HG03565 (cell line): Measurements from ENCODE around the gene ZNF30.
"Not testable (repeated sequence)": the region's sequence is repeated elsewhere in the genome, so short reads cannot be mapped to it uniquely, and the experiment has no call there.

Source experiments
- ATAC-seq: cut with Tn5 transposase; IDR thresholded peaks from one replicate; pipeline ENCODE4 v1.9.1; 2021; ENCODE audit warnings: mild to moderate bottlenecking, moderate library complexity; ENCODE audit not compliant: unreplicated experiment

Gene ZNF30

DNA sequence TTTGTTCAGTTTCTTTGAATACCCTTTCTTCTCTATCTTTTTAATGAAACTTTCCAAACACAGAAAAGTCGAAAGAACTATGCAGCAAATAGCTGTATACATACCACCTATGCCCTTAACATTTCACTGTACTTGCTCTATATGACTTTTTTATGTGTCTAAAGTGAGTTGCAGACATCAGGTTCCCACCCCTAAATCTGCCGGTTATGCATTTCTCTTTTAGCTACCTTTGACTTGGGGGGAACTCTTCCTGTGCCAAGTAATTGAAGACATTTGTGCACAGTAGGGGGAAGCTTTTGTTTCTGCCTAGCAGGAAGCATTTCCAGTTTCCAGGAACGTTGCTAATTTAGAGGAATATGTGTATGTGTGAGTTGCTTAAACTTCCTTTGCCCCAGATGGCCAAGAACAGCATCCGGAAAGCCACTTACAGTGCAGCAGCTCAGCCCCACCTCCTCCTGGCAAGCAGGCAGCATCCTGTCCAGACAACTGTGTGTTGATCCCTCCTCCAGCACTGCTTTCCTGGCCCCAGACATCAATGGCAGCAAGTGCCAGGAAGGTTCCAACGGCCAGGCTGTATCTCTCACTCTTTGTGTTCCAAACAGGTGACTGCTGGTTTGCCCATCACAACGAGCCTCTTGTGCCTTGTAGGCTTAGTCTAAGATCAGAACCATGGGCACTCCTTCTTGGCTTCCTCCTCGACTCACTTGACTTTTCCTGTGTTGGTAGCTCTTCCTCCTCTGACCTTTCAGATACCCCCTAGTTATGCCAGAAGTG is 58.7 kb downstream of the ZNF30 start:
- no peak for ATAC-seq

DNA sequence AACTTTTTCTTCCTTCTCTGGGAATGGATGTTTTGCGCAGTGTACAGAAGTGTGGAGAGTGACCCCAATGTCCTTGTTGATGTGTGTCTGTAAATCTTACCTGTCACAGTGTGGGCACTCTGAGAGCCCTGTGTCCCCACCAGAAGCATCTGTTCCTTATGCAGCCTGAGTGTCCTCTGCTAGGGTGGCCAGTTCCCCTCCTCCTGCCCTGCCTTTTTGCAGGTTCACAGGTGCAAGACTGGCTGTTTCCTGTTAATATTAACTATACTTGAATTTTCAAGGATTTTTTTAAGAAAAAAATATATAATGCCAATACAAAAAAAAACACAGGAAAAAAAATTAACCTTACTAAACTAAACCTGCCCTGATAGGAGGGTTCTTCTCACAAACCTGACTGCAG is 61.4 kb downstream of the ZNF30 start:
- ATAC-seq: no peak

DNA sequence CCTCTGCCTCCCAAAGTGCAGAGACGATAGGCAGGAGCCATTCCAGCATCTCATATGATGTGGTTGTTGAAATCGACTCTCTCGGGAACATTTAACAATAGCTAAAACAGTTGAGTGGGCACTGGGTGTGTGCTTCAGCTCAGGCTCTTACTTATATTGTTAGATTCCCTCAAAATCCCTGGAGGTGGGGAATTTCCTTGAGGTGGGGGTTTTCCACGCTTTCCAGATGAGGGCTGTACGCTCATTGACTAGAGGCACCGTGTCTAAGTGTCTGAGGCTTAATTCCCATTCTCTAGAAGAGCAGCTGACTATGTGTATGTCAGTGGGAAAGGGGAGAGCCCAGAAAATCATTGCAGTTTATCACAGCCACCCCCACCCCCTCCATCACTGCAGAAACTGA is 62.6 kb downstream of the ZNF30 start:
- no peak for ATAC-seq

DNA sequence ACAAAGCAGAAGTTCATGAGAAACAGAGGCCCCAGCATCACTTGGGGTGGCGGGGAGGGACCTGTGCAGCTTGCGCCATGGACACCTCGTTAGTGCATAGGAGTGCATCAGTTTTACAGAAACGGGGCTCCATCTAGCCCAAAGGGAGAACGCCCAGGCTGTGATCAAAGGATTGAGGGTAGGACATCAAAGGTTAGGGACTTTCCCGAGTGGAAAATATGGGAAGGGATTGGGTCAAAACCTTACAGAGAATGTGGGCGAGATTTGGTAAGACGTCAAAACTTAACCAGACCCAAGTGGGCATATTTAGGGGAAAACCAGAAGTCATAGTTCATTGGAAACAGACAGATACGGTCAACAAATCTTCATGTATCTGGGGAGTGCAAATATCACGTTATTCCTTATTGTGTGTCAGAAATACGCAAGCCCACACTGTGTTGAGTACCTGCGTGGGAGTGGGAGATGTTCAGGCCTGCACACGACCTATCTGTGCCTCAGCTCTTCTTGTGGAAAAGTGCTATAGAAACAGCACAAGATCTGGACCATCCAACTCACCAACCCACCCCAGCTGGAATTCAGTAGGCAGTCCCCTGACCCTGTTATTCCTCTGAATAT is 64.0 kb downstream of the ZNF30 start:
- no peak for ATAC-seq

DNA sequence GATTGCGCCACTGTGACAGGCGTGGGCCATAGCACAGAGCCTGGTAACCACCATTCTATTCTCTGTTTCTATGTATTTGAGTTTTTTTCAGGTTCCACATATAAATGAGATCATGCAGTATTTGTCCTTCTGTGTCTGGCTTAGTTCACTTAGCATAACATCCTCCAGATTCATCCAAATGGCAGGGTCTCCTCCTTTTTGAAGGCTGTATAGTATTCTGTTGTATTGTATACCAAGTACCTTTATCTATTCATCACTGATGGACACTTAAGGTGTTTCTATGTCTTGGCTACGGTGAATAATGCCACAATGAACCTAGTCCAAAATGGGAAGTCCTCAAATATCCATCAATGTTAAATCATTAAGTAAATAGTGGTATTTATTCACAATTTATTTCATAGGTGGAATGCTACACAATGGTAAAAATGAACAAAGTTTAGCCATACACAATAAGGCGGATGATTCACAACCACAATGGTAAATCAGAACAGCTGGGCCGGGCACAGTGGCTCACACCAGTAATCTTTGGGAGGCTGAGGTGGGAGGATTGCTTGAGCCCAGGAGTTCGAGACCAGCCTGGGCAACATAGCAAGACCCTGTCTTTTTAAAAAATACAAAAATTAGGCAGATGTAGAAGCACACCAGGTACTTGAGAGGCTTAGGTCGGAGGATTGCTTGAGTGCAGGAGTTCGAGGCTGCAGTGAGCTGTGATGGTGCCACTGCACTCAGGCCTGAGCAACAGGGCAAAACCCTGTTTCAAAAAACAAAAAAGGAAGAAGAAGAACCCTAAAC is 65.0 kb downstream of the ZNF30 start:
- ATAC-seq: no peak

DNA sequence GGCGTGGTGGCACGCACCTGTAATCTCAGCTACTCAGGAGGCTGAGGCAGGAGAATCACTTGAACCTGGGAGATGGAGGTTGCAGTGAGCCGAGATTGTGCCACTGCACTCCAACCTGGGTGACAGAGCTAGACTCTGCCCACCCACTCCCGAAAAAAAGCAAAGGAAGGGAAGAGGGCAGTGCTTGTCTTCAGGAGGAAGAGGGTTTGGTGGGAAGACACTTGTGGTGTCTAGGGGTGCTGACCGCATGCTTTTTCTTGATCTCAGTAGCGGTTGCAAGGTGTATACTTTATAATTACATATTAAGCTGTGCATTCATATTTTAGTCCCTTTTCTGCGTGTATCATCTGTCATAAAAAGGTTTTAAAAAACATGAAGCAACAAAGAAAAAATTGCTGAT is 65.9 kb downstream of the ZNF30 start:
- ATAC-seq: not testable (repeated sequence)

DNA sequence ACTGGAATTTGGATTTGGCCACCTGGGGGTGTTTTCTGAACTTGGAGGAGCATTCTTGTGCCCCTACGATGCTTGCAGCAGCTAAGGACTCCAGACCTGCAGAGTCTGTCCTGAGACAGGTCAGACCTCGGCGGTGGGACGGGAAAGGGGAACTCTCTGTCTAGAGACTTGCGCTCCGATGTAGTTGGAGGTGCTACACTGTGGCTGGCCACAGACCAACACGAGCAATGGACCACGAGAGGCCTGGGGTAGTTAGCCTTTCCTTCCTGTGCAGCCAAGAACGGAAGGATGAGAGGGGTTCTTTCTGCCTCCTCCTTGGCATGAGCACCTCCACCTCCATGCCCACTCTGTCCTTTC is 67.6 kb downstream of the ZNF30 start:
- no peak for ATAC-seq
